Left colon (tissue), 2 donors: ENCODE data around the gene STPG4. TPM values are rescaled to one million over a fixed set of nuclear protein-coding genes. Genes with fewer than 3 reads are reported as not detected.

Experiments
- ATAC-seq: fragments of 200-7000 bp; cut with Tn5 transposase; one replicate; pipeline ENCODE4 v1.9.1; 2020; ENCODE audit warnings: mild to moderate bottlenecking, moderate library complexity
- DNase-seq, 2 donors: peaks; one replicate each; pipeline ENCODE4 v3.0.0-alpha.2; 2020
- intact Hi-C, 2 donors: fragments of 100-400 bp; cut with DNase I in 1 of 2; cut with micrococcal nuclease in 1 of 2; formaldehyde crosslinking; loops; one replicate each; pipeline versions ENCODE4 v1.11.2 to v1.14.0; 2022; cut with DNase I, micrococcal nuclease
- total RNA-seq, 2 donors: library from RNA; stranded (reverse); fragmentation: NEBNext Ultra II Directional; extraction: Animal tissue kit (Norgen Biotek cat#: 25700); gene quantifications; one replicate each; pipeline ENCODE4 v1.2.1, GENCODE V29; 2021
- donor health status: DM: no; HTN: no; CAD: no.
- donor health status: DM: yes; HTN: yes; CAD: no.

STPG4 gene
- total RNA-seq, 2 donors from 2014 or later: 0.43 to 0.47 TPM

- no peak for DNase-seq
- intact Hi-C loops: no loop called here
- no peak for ATAC-seq
Observed at GRCh38 chr2:47064106-47064505, 91.0 kb downstream of the STPG4 start.

GRCh38 chr2:47063538-47063930 is 91.6 kb downstream of the STPG4 start:
- DNase-seq (no peak), ATAC-seq (no peak)
- intact Hi-C loops: no loop called here

- ATAC-seq (no peak), DNase-seq (no peak)
Observed at GRCh38 chr2:47062681-47063537, 92.2 kb downstream of the STPG4 start.

GRCh38 chr2:47061944-47062678 is 93.0 kb downstream of the STPG4 start:
- intact Hi-C loops: no loop called here
- no peak for ATAC-seq

More at GRCh38 chr2:47062681-47063537, 92.2 kb downstream of the STPG4 start:
- intact Hi-C loops: no loop called here

GRCh38 chr2:47060652-47061170 is 94.4 kb downstream of the STPG4 start:
- intact Hi-C loops: no loop called here
- no peak for ATAC-seq
- DNase-seq: no peak

More at GRCh38 chr2:47061944-47062678, 93.0 kb downstream of the STPG4 start:
- no peak for DNase-seq

GRCh38 chr2:47058003-47058931 is 96.8 kb downstream of the STPG4 start:
- ATAC-seq: no peak
- DNase-seq: peak in 1 of 2 donors; percentile 70
- intact Hi-C loops: no loop called here

- no peak for DNase-seq
- ATAC-seq: peak; percentile 66
- intact Hi-C loops: no loop called here
Observed at GRCh38 chr2:47057687-47058002, 97.5 kb downstream of the STPG4 start.

GRCh38 chr2:47056868-47057686 is 98.0 kb downstream of the STPG4 start:
- DNase-seq: peak in 1 of 2 donors; percentile 67
- intact Hi-C loops: no loop called here
- peak; percentile 7 for ATAC-seq

- intact Hi-C loops: no loop called here
- DNase-seq: no peak
- ATAC-seq: no peak
Observed at GRCh38 chr2:47056374-47056773, 98.7 kb downstream of the STPG4 start.

GRCh38 chr2:47054868-47055267 is 100.2 kb downstream of the STPG4 start:
- intact Hi-C loops: no loop called here
- DNase-seq (no peak), ATAC-seq (no peak)

- intact Hi-C loops: no loop called here
- ATAC-seq (no peak), DNase-seq (no peak)
Observed at GRCh38 chr2:47054036-47054555, 101.0 kb downstream of the STPG4 start.

GRCh38 chr2:47052847-47053246 is 102.3 kb downstream of the STPG4 start:
- intact Hi-C loops: no loop called here
- DNase-seq (no peak), ATAC-seq (no peak)

- intact Hi-C loops: no loop called here
- ATAC-seq: no peak
Observed at GRCh38 chr2:47051562-47051961, 103.5 kb downstream of the STPG4 start.

GRCh38 chr2:47050762-47051161 is 104.3 kb downstream of the STPG4 start:
- intact Hi-C loops: no loop called here
- DNase-seq (no peak), ATAC-seq (peak; percentile 94)

More at GRCh38 chr2:47051562-47051961, 103.5 kb downstream of the STPG4 start:
- no peak for DNase-seq

GRCh38 chr2:47050021-47050760 is 104.9 kb downstream of the STPG4 start:
- ATAC-seq (peak; percentile 17), DNase-seq (no peak)
- intact Hi-C loops: no loop called here

- no peak for ATAC-seq
- intact Hi-C loops: no loop called here
- DNase-seq: no peak
Observed at GRCh38 chr2:47049502-47049901, 105.6 kb downstream of the STPG4 start.

- no peak for DNase-seq
- intact Hi-C loops: no loop called here
- ATAC-seq: no peak
Observed at GRCh38 chr2:47048801-47049480, 106.2 kb downstream of the STPG4 start.
